H9 (cell line): Measurements from ENCODE around the gene SMARCA2. TPM values are rescaled to one million over a fixed set of nuclear protein-coding genes. Genes with fewer than 3 reads are reported as not detected.

ENCODE experiments used
- DNase-seq: peaks from one replicate; pipeline ENCODE4 v3.0.0-alpha.2; 2017
- H2AFZ ChIP-seq: one replicate; pipeline ENCODE4 v1.6.1; 2013; ENCODE audit warnings: mild to moderate bottlenecking, low read length, control low read depth, moderate library complexity
- H2AK5ac ChIP-seq: 2 replicates; pipeline ENCODE4 v1.6.1; 2013; ENCODE audit warnings: low read length, control low read depth, mixed read lengths; ENCODE audit not compliant: insufficient read length
- H2BK120ac ChIP-seq: one replicate; pipeline ENCODE4 v1.6.1; 2013; ENCODE audit warnings: low read depth, mild to moderate bottlenecking, low read length, control low read depth, inconsistent platforms; ENCODE audit not compliant: poor library complexity, severe bottlenecking
- H2BK12ac ChIP-seq: 2 replicates; pipeline ENCODE4 v1.6.1; 2013; ENCODE audit warnings: low read length, control low read depth, mixed read lengths, low read depth; ENCODE audit not compliant: insufficient read length
- H2BK15ac ChIP-seq: 2 replicates; pipeline ENCODE4 v1.6.1; 2013; ENCODE audit warnings: low read depth, low read length, control low read depth
- H2BK20ac ChIP-seq: one replicate; pipeline ENCODE4 v1.6.1; 2013; ENCODE audit warnings: low read depth, mild to moderate bottlenecking, low read length, control low read depth, inconsistent platforms; ENCODE audit not compliant: poor library complexity, severe bottlenecking
- H2BK5ac ChIP-seq: 2 replicates; pipeline ENCODE4 v1.6.1; 2013; ENCODE audit warnings: low read length, control low read depth, mixed read lengths; ENCODE audit not compliant: insufficient read length
- H3K14ac ChIP-seq: 2 replicates; pipeline ENCODE4 v1.6.1; 2013; ENCODE audit warnings: low read length, control low read depth; ENCODE audit not compliant: insufficient read depth
- H3K18ac ChIP-seq: 2 replicates; pipeline ENCODE4 v1.6.1; 2013; ENCODE audit warnings: low read depth, mild to moderate bottlenecking, mixed read lengths, low read length, control low read depth; ENCODE audit not compliant: insufficient read length
- H3K23ac ChIP-seq: 2 replicates; pipeline ENCODE4 v1.6.1; 2013; ENCODE audit warnings: low read length, control low read depth, mixed read lengths, low read depth; ENCODE audit not compliant: insufficient read length
- H3K23me2 ChIP-seq: 2 replicates; pipeline ENCODE4 v1.6.1; 2013; ENCODE audit warnings: low read depth, mild to moderate bottlenecking, mixed read lengths, low read length, control low read depth; ENCODE audit not compliant: insufficient read length, poor library complexity, severe bottlenecking
- H3K27ac ChIP-seq: 2 replicates; pipeline ENCODE4 v1.5.1; 2013; ENCODE audit warnings: low read length, control low read depth, mixed read lengths, low read depth; ENCODE audit not compliant: insufficient read length
- H3K27me3 ChIP-seq: 2 replicates; pipeline ENCODE4 v1.6.1; 2013; ENCODE audit warnings: low read length, control low read depth, inconsistent platforms; ENCODE audit not compliant: insufficient read depth
- H3K4ac ChIP-seq: 2 replicates; pipeline ENCODE4 v1.6.1; 2013; ENCODE audit warnings: low read depth, mild to moderate bottlenecking, control low read depth, inconsistent platforms, low read length, moderate library complexity
- H3K4me1 ChIP-seq: 2 replicates; pipeline ENCODE4 v1.6.1; 2013; ENCODE audit warnings: low read length, control low read depth, inconsistent platforms; ENCODE audit not compliant: insufficient read depth
- H3K4me2 ChIP-seq: 2 replicates; pipeline ENCODE4 v1.6.1; 2013; ENCODE audit warnings: low read length, control low read depth, mixed read lengths; ENCODE audit not compliant: insufficient read length, insufficient read depth
- H3K56ac ChIP-seq: 2 replicates; pipeline ENCODE4 v1.6.1; 2013; ENCODE audit warnings: low read depth, mild to moderate bottlenecking, mixed read lengths, low read length, control low read depth; ENCODE audit not compliant: insufficient read length
- H3K79me1 ChIP-seq: 2 replicates; pipeline ENCODE4 v1.6.1; 2013; ENCODE audit warnings: low read depth, mild to moderate bottlenecking, moderate library complexity, low read length, control low read depth, inconsistent platforms; ENCODE audit not compliant: insufficient read depth, poor library complexity, severe bottlenecking
- H3K79me2 ChIP-seq: 2 replicates; pipeline ENCODE4 v1.6.1; 2013; ENCODE audit warnings: low read length, control low read depth, inconsistent platforms; ENCODE audit not compliant: insufficient read depth
- H3K9ac ChIP-seq: 2 replicates; pipeline ENCODE4 v1.6.1; 2013; ENCODE audit warnings: low read length, control low read depth, mixed read lengths; ENCODE audit not compliant: insufficient read length; ENCODE audit errors: extremely low read depth
- H3K9me3 ChIP-seq: one replicate; pipeline ENCODE4 v1.6.1; 2013; ENCODE audit warnings: low read depth, low read length, inconsistent platforms; ENCODE audit not compliant: control insufficient read depth
- H3T11ph ChIP-seq: one replicate; pipeline ENCODE4 v1.6.1; 2013; ENCODE audit warnings: mild to moderate bottlenecking, low read length, control low read depth, inconsistent platforms
- H4K20me1 ChIP-seq: one replicate; pipeline ENCODE4 v1.6.1; 2013; ENCODE audit not compliant: control insufficient read depth, insufficient read length, insufficient read depth
- H4K5ac ChIP-seq: 2 replicates; pipeline ENCODE4 v1.6.1; 2013; ENCODE audit warnings: low read depth, mild to moderate bottlenecking, mixed read lengths, low read length, control low read depth; ENCODE audit not compliant: insufficient read length
- H4K8ac ChIP-seq: replicated peaks from 2 replicates; pipeline ENCODE4 v1.6.1; 2013; ENCODE audit warnings: low read length, control low read depth, mixed read lengths, low read depth; ENCODE audit not compliant: insufficient read length
- H4K91ac ChIP-seq: 2 replicates; pipeline ENCODE4 v1.6.1; 2013; ENCODE audit warnings: low read depth, mild to moderate bottlenecking, moderate library complexity, mixed read lengths, low read length, control low read depth; ENCODE audit not compliant: insufficient read length
- H3K27ac Mint-ChIP-seq, 3 experiments: 2 replicates in 2 of 3; 3 replicates in 1 of 3; pipeline ENCODE4 v1.8.0; 2020 to 2021; ENCODE audit warnings: mixed read lengths in 3 of 3, mild to moderate bottlenecking in 1 of 3, moderate library complexity in 1 of 3
- H3K27me3 Mint-ChIP-seq: 2 replicates; pipeline ENCODE4 v1.8.0; 2021; ENCODE audit warnings: low read depth, mild to moderate bottlenecking, moderate library complexity, mixed read lengths
- H3K36me3 Mint-ChIP-seq, 3 experiments: 2 replicates in 2 of 3; 3 replicates in 1 of 3; pipeline ENCODE4 v1.8.0; 2020 to 2021; ENCODE audit warnings: low read depth in 3 of 3, mixed read lengths in 3 of 3; ENCODE audit not compliant: insufficient read depth in 1 of 3
- H3K4me1 Mint-ChIP-seq, 2 experiments: 2 replicates each; pipeline ENCODE4 v1.8.0; 2020; ENCODE audit warnings: mixed read lengths in 2 of 2
- H3K4me3 Mint-ChIP-seq, 2 experiments: 2 replicates in 1 of 2; 3 replicates in 1 of 2; pipeline ENCODE4 v1.8.0; 2020 to 2021; ENCODE audit warnings: mild to moderate bottlenecking in 2 of 2, mixed read lengths in 2 of 2, moderate library complexity in 1 of 2
- H3K9me3 Mint-ChIP-seq, 2 experiments: 2 replicates in 1 of 2; 3 replicates in 1 of 2; pipeline ENCODE4 v1.8.0; 2020; ENCODE audit warnings: mild to moderate bottlenecking in 2 of 2, mixed read lengths in 2 of 2, moderate library complexity in 1 of 2
- CTCF ChIP-seq: fragments of 200-600 bp; sonication (generic); conservative IDR thresholded peaks from 3 replicates; pipeline ENCODE4 v1.8.0; 2021; ENCODE audit warnings: antibody characterized with exemption, mild to moderate bottlenecking
- WGBS: extraction: QIAGEN DNeasy Blood & Tissue Kit; methylation state at CpG from one replicate; pipeline ENCODE4 v1.1.7; 2013; ENCODE audit warnings: missing lambda C conversion rate, low lambda C conversion rate, mixed read lengths; ENCODE audit not compliant: insufficient read length; ENCODE audit errors: extremely low coverage; 5-methylcytosine and 5-hydroxymethylcytosine counted together
- total RNA-seq: library from RNA; stranded (reverse); gene quantifications from 2 replicates; pipeline ENCODE4 v1.2.1, GENCODE V29; 2021

The SMARCA2 gene
- total RNA-seq, 1 experiment from 2014 or later = 15.3 TPM

- Mint-ChIP-seq H3K27me3 (peaks cover 95% of the 10 kb centered on the region), H3K4me3 (no peak overlapping the region), H3K27ac (no peak overlapping the region), H3K4me1 (peaks cover 51 to 53% of the 10 kb centered on the region in 2 experiments), H3K36me3 (no peaks in the 10 kb centered on the region; a peak in 1 of 7 replicates), H3K9me3 (no peaks in the 10 kb centered on the region; a peak in 1 of 5 replicates)
- no peak for DNase-seq
- Histone ChIP-seq H3K18ac (no peak overlapping the region), H3K23ac (no peak overlapping the region), H3K4me2 (no peak overlapping the region), H3K9me3 (no peaks in the 10 kb centered on the region), H3K9ac (no peak overlapping the region), H2BK12ac (no peak overlapping the region), H3K4me1 (peaks cover 11% of the 10 kb centered on the region; the same call in 1 of the 2 replicates), H2BK5ac (no peak overlapping the region), H4K8ac (no peak overlapping the region), H2AFZ (no peak overlapping the region), H3K56ac (no peak overlapping the region), H3K23me2 (peaks cover 31% of the 10 kb centered on the region), H2BK20ac (no peak overlapping the region), H3K79me2 (no peaks in the 10 kb centered on the region), H2BK15ac (no peak overlapping the region), H2AK5ac (no peak overlapping the region), H3K14ac (no peak overlapping the region), H4K5ac (no peak overlapping the region), H3K79me1 (no peaks in the 10 kb centered on the region), H4K20me1 (peaks cover 4% of the 10 kb centered on the region), H4K91ac (no peak overlapping the region), H3K4ac (no peak overlapping the region), H3K27ac (no peak overlapping the region), H2BK120ac (no peak overlapping the region), H3K27me3 (peaks cover 8% of the 10 kb centered on the region; the same call in 1 of the 2 replicates), H3T11ph (no peak overlapping the region)
- no CpG with 5 or more reads among the region's 1 CpG for WGBS
- no peak for TF ChIP-seq CTCF
These were observed 4.6 kb downstream of the SMARCA2 start for GRCh38 chr9:2019723-2020122.
